A673 (cell line): ENCODE measurements around the gene ENOX1.

Experiments used
- CTCF ChIP-seq: fragments of 300-800, 200-600 bp; sonication (generic); conservative IDR thresholded peaks from 2 replicates; pipeline ENCODE4 v1.5.1; 2017; ENCODE audit warnings: low read depth, mild to moderate bottlenecking, antibody characterized with exemption, low read length, moderate library complexity, mixed read lengths
- EZH2 ChIP-seq: fragments of 200-600 bp; sonication (generic); IDR thresholded peaks from 2 replicates; pipeline ENCODE4 v1.6.1; 2017; ENCODE audit warnings: borderline replicate concordance, low read depth, mild to moderate bottlenecking, mixed read lengths, antibody characterized with exemption, low read length; ENCODE audit not compliant: poor library complexity, severe bottlenecking

GRCh38 chr13:43665388-43665787 lies 121.4 kb downstream of the ENOX1 start:
- TF ChIP-seq CTCF (no peak), EZH2 (no peak)
